OCI-LY7 (cell line): ENCODE results near the gene XKR3.
"Not testable (repeated sequence)": the region's sequence is repeated elsewhere in the genome, so short reads cannot be mapped to it uniquely, and the experiment has no call there.

Source experiments
- CTCF ChIP-seq: fragments of 200-600 bp; sonication (generic); conservative IDR thresholded peaks from 2 replicates; pipeline ENCODE4 v1.5.1; 2014; ENCODE audit warnings: mild to moderate bottlenecking, antibody characterized with exemption, low read length, moderate library complexity, mixed read lengths
- EZH2phosphoT487 ChIP-seq: fragments of 200-600 bp; sonication (generic); IDR thresholded peaks from 2 replicates; pipeline ENCODE4 v1.6.1; 2018; ENCODE audit warnings: low read depth, borderline replicate concordance, mild to moderate bottlenecking, mixed run types, antibody characterized with exemption, low read length, moderate library complexity, mixed read lengths

- TF ChIP-seq EZH2phosphoT487, CTCF: not testable (repeated sequence)
Measured at GRCh38 chr22:16762224-16762623, 63.0 kb downstream of the XKR3 start.
